HG03432 (cell line): ENCODE data around the gene LRATD1.

Experiments used
- ATAC-seq: cut with Tn5 transposase; IDR thresholded peaks from one replicate; pipeline ENCODE4 v1.9.1; 2021; ENCODE audit warnings: mild to moderate bottlenecking, moderate library complexity; ENCODE audit not compliant: unreplicated experiment

The LRATD1 gene

GRCh38 chr2:14633461-14634181 is 1.1 kb downstream of the LRATD1 start:
- ATAC-seq: no peak

- ATAC-seq: no peak
Observed at GRCh38 chr2:14634182-14634488, 1.6 kb downstream of the LRATD1 start.

GRCh38 chr2:14634489-14635390 is 2.2 kb downstream of the LRATD1 start:
- ATAC-seq: peak; percentile 72

- no peak for ATAC-seq
Observed at GRCh38 chr2:14635391-14635871, 2.9 kb downstream of the LRATD1 start.

GRCh38 chr2:14638488-14638887 is 6.0 kb downstream of the LRATD1 start:
- ATAC-seq: no peak

- no peak for ATAC-seq
Observed at GRCh38 chr2:14641116-14641515, 8.6 kb downstream of the LRATD1 start.

- no peak for ATAC-seq
Observed at GRCh38 chr2:14642499-14642898, 10.0 kb downstream of the LRATD1 start.

GRCh38 chr2:14647714-14648113 is 15.2 kb downstream of the LRATD1 start:
- ATAC-seq: no peak

- no peak for ATAC-seq
Observed at GRCh38 chr2:14650066-14650465, 17.5 kb downstream of the LRATD1 start.

GRCh38 chr2:14654835-14655282 is 22.3 kb downstream of the LRATD1 start:
- ATAC-seq: peak; percentile 94

- no peak for ATAC-seq
Observed at GRCh38 chr2:14656146-14656545, 23.6 kb downstream of the LRATD1 start.

- ATAC-seq: no peak
Observed at GRCh38 chr2:14661163-14661562, 28.6 kb downstream of the LRATD1 start.

- no peak for ATAC-seq
Observed at GRCh38 chr2:14673351-14673875, 40.9 kb downstream of the LRATD1 start.

GRCh38 chr2:14675489-14675888 is 43.0 kb downstream of the LRATD1 start:
- no peak for ATAC-seq

GRCh38 chr2:14676371-14676770 is 43.9 kb downstream of the LRATD1 start:
- ATAC-seq: no peak

GRCh38 chr2:14677039-14677438 is 44.5 kb downstream of the LRATD1 start:
- no peak for ATAC-seq

- no peak for ATAC-seq
Observed at GRCh38 chr2:14678761-14679160, 46.2 kb downstream of the LRATD1 start.

GRCh38 chr2:14681608-14682007 is 49.1 kb downstream of the LRATD1 start:
- no peak for ATAC-seq
